ENCODE results near the gene GABRA4.

Gene GABRA4

GRCh38 chr4:46922205-46922604, 71.2 kb downstream of the GABRA4 start:
- DNase-seq = no peak
- Histone ChIP-seq H3K4me3 (ENCODE audit: low read depth, low read length) (no peak overlapping the region), H3K27me3 (replicated peaks) (no peaks in the 10 kb centered on the region), H3K27ac (no peak overlapping the region), H3K36me3 (replicated peaks) (no peaks in the 10 kb centered on the region)
- in situ Hi-C loops (cut with HindIII; ENCODE audit: low pct_ligation_motif_present, low sequenced_read_pairs) = no loop called here
- no peak for TF ChIP-seq CTCF (IDR thresholded peaks at IDR 0.05; ENCODE audit: low read depth, low read length, missing control alignments)

- DNase-seq = no peak
- no peak for TF ChIP-seq CTCF (IDR thresholded peaks at IDR 0.05; ENCODE audit: low read depth, low read length, missing control alignments)
- Histone ChIP-seq H3K27ac (no peak within 1 kb of the TSS), H3K4me3 (ENCODE audit: low read depth, low read length) (no peak within 1 kb of the TSS), H3K36me3 (replicated peaks) (no peaks in the 10 kb centered on the region), H3K27me3 (replicated peaks) (no peaks in the 10 kb centered on the region)
- in situ Hi-C loops (cut with HindIII; ENCODE audit: low pct_ligation_motif_present, low sequenced_read_pairs) = no loop called here
These were observed 84.3 kb downstream of the GABRA4 start, which contains the start of gene COX7B2 for GRCh38 chr4:46909078-46909477. COX7B2 (minus strand) TSS chr4:46909245; CDS start chr4:46735192, 174,053 bp downstream.

GRCh38 chr4:46908148-46908547, 85.2 kb downstream of the GABRA4 start:
- Histone ChIP-seq H3K27ac (no peak overlapping the region), H3K4me3 (ENCODE audit: low read depth, low read length) (no peak overlapping the region), H3K27me3 (replicated peaks) (no peaks in the 10 kb centered on the region), H3K36me3 (replicated peaks) (no peaks in the 10 kb centered on the region)
- DNase-seq = no peak
- TF ChIP-seq CTCF (IDR thresholded peaks at IDR 0.05; ENCODE audit: low read depth, low read length, missing control alignments) = no peak
- in situ Hi-C loops (cut with HindIII; ENCODE audit: low pct_ligation_motif_present, low sequenced_read_pairs) = no loop called here

- Histone ChIP-seq H3K36me3 (replicated peaks) (no peaks in the 10 kb centered on the region), H3K27me3 (replicated peaks) (no peaks in the 10 kb centered on the region), H3K27ac (no peak overlapping the region), H3K4me3 (ENCODE audit: low read depth, low read length) (no peak overlapping the region)
- TF ChIP-seq CTCF (IDR thresholded peaks at IDR 0.05; ENCODE audit: low read depth, low read length, missing control alignments) = no peak
- no peak for DNase-seq
- in situ Hi-C loops (cut with HindIII; ENCODE audit: low pct_ligation_motif_present, low sequenced_read_pairs) = no loop called here
These were observed 93.3 kb downstream of the GABRA4 start for GRCh38 chr4:46900082-46900481.

GRCh38 chr4:46894826-46895225, 98.6 kb downstream of the GABRA4 start:
- H3K27me3 ChIP-seq (replicated peaks) = no peaks in the 10 kb centered on the region
- H3K4me3 ChIP-seq (ENCODE audit: low read depth, low read length) = no peak overlapping the region
- TF ChIP-seq CTCF (IDR thresholded peaks at IDR 0.05; ENCODE audit: low read depth, low read length, missing control alignments) = no peak
- no peaks in the 10 kb centered on the region for H3K36me3 ChIP-seq (replicated peaks)
- no peak for DNase-seq
- H3K27ac ChIP-seq = no peak overlapping the region
- in situ Hi-C loops (cut with HindIII; ENCODE audit: low pct_ligation_motif_present, low sequenced_read_pairs) = no loop called here

- Histone ChIP-seq H3K4me3 (ENCODE audit: low read depth, low read length) (no peak overlapping the region), H3K36me3 (replicated peaks) (no peaks in the 10 kb centered on the region), H3K27me3 (replicated peaks) (no peaks in the 10 kb centered on the region), H3K27ac (no peak overlapping the region)
- TF ChIP-seq CTCF (IDR thresholded peaks at IDR 0.05; ENCODE audit: low read depth, low read length, missing control alignments) = no peak
- no peak for DNase-seq
- in situ Hi-C loops (cut with HindIII; ENCODE audit: low pct_ligation_motif_present, low sequenced_read_pairs) = no loop called here
These were observed 103.3 kb downstream of the GABRA4 start for GRCh38 chr4:46890056-46890455.
